Measurements from ENCODE around the gene FCN1. TPM values are rescaled to one million over a fixed set of nuclear protein-coding genes. Genes with fewer than 3 reads are reported as not detected.

Gene FCN1
- total and polyA plus RNA-seq, 2 donors (not counting 1 experiment from before 2014, with no cell fraction given): not detected

GRCh38 chr9:134955801-134956200, 38.1 kb upstream of the FCN1 start:
- H3K79me2 ChIP-seq (ENCODE audit: control insufficient read depth, insufficient read depth, low read length): no peaks in the 10 kb centered on the region
- no peaks in the 10 kb centered on the region for H3K4me1 ChIP-seq (ENCODE audit: control insufficient read depth, extremely low read depth, insufficient read depth, low read length)
- H3K9me3 ChIP-seq (ENCODE audit: control insufficient read depth, insufficient read depth, low read depth, low read length): no peaks in the 10 kb centered on the region
- no peak overlapping the region for H3K4me3 ChIP-seq (replicated peaks in 1 of 4; ENCODE audit: control extremely low read depth in 1 of 4, insufficient read depth in 1 of 4, low read depth in 3 of 4, low read length in 4 of 4)
- no peak overlapping the region for H3K4me2 ChIP-seq (ENCODE audit: extremely low read depth, insufficient read depth, low read length)
- DNase-seq (ENCODE audit: low read depth in 2 of 2): no peak
- no peak overlapping the region for H3K9ac ChIP-seq (ENCODE audit: insufficient read depth, low read length)
- TF ChIP-seq EZH2 (IDR thresholded peaks at IDR 0.05; ENCODE audit: low read length, missing control alignments): no peak
- no peak for TF ChIP-seq CTCF (conservative IDR thresholded peaks at IDR 0.05 in 1 of 2, IDR thresholded peaks at IDR 0.05 in 1 of 2; ENCODE audit: low read depth in 1 of 2, low read length in 2 of 2)
- H3K27me3 ChIP-seq (ENCODE audit: control insufficient read depth, insufficient read depth, low read length): no peaks in the 10 kb centered on the region
- H2AFZ ChIP-seq (ENCODE audit: low read length): no peak overlapping the region
- H3K27ac ChIP-seq (ENCODE audit: insufficient read depth, low read length): no peak overlapping the region
- no peaks in the 10 kb centered on the region for H4K20me1 ChIP-seq (ENCODE audit: control insufficient read depth, extremely low read depth, insufficient read depth, low read length)
- no peaks in the 10 kb centered on the region for H3K36me3 ChIP-seq (ENCODE audit: control insufficient read depth, insufficient read depth, low read length)

GRCh38 chr9:134955156-134955555, 37.4 kb upstream of the FCN1 start:
- Histone ChIP-seq H3K36me3 (ENCODE audit: control insufficient read depth, insufficient read depth, low read length) (no peaks in the 10 kb centered on the region), H3K4me1 (ENCODE audit: control insufficient read depth, extremely low read depth, insufficient read depth, low read length) (no peaks in the 10 kb centered on the region), H2AFZ (ENCODE audit: low read length) (no peak overlapping the region), H3K4me3 (replicated peaks in 1 of 4; ENCODE audit: control extremely low read depth in 1 of 4, insufficient read depth in 1 of 4, low read depth in 3 of 4, low read length in 4 of 4) (no peak overlapping the region), H3K9ac (ENCODE audit: insufficient read depth, low read length) (no peak overlapping the region), H3K9me3 (ENCODE audit: control insufficient read depth, insufficient read depth, low read depth, low read length) (no peaks in the 10 kb centered on the region), H3K79me2 (ENCODE audit: control insufficient read depth, insufficient read depth, low read length) (no peaks in the 10 kb centered on the region), H4K20me1 (ENCODE audit: control insufficient read depth, extremely low read depth, insufficient read depth, low read length) (no peaks in the 10 kb centered on the region), H3K27me3 (ENCODE audit: control insufficient read depth, insufficient read depth, low read length) (no peaks in the 10 kb centered on the region), H3K27ac (ENCODE audit: insufficient read depth, low read length) (no peak overlapping the region), H3K4me2 (ENCODE audit: extremely low read depth, insufficient read depth, low read length) (no peak overlapping the region)
- DNase-seq (ENCODE audit: low read depth in 2 of 2): no peak
- no peak for TF ChIP-seq CTCF (conservative IDR thresholded peaks at IDR 0.05 in 1 of 2, IDR thresholded peaks at IDR 0.05 in 1 of 2; ENCODE audit: low read depth in 1 of 2, low read length in 2 of 2)
- TF ChIP-seq EZH2 (IDR thresholded peaks at IDR 0.05; ENCODE audit: low read length, missing control alignments): no peak

GRCh38 chr9:134951994-134952393, 34.3 kb upstream of the FCN1 start:
- Histone ChIP-seq H3K36me3 (ENCODE audit: control insufficient read depth, insufficient read depth, low read length) (no peaks in the 10 kb centered on the region), H3K79me2 (ENCODE audit: control insufficient read depth, insufficient read depth, low read length) (no peaks in the 10 kb centered on the region), H4K20me1 (ENCODE audit: control insufficient read depth, extremely low read depth, insufficient read depth, low read length) (no peaks in the 10 kb centered on the region), H2AFZ (ENCODE audit: low read length) (no peak overlapping the region), H3K4me3 (replicated peaks in 1 of 4; ENCODE audit: control extremely low read depth in 1 of 4, insufficient read depth in 1 of 4, low read depth in 3 of 4, low read length in 4 of 4) (no peak overlapping the region), H3K4me2 (ENCODE audit: extremely low read depth, insufficient read depth, low read length) (no peak overlapping the region), H3K27me3 (ENCODE audit: control insufficient read depth, insufficient read depth, low read length) (no peaks in the 10 kb centered on the region), H3K9ac (ENCODE audit: insufficient read depth, low read length) (no peak overlapping the region), H3K27ac (ENCODE audit: insufficient read depth, low read length) (no peak overlapping the region), H3K4me1 (ENCODE audit: control insufficient read depth, extremely low read depth, insufficient read depth, low read length) (no peaks in the 10 kb centered on the region), H3K9me3 (ENCODE audit: control insufficient read depth, insufficient read depth, low read depth, low read length) (no peaks in the 10 kb centered on the region)
- TF ChIP-seq CTCF (conservative IDR thresholded peaks at IDR 0.05 in 1 of 2, IDR thresholded peaks at IDR 0.05 in 1 of 2; ENCODE audit: low read depth in 1 of 2, low read length in 2 of 2): no peak
- TF ChIP-seq EZH2 (IDR thresholded peaks at IDR 0.05; ENCODE audit: low read length, missing control alignments): no peak
- no peak for DNase-seq (ENCODE audit: low read depth in 2 of 2)

Measured in fibroblast of lung (primary cell).